ENCODE data around the gene ABTB2. TPM values are rescaled to one million over a fixed set of nuclear protein-coding genes. Genes with fewer than 3 reads are reported as not detected.

Gene ABTB2
- 9.9 and 12.4 TPM in 2 replicates for total RNA-seq (2014; rRNA removed; shearing (Covaris generic))
- 8.4 and 8.7 TPM in 2 replicates for polyA plus RNA-seq (2016; fragmentation: Nextera tagmentation; extraction: Ambion mirVana)

DNA sequence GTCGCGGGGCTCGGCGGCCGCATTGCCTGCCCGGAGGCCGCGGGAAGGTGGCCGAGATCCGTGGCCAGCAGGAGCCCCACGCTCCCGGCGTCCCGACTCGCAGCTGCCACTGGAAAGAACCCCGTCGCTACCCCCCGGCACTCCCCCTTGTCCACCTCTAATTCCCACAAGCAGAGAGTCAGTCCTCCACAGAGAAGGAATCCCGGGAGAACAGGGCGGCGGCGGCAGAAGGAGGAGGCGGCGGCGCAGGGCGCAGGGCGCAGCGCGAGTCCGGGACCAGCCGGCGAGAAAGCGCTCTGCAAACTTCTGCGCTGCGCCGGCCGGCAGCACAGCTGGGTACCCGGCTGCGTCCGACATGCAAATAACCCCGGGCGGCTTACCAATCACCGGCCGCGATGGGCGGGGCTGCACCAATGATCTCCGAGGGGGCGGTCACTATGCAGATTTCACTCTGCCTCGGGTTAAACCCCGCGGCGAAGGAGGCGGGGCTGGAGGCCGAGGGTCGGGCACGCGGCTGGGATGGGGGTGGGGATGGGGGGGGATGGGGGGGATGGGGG, at the start of gene ABTB2:
ABTB2 (minus strand) TSS at position 310 of the 557 bp plus-strand sequence.
- Histone ChIP-seq H3K36me3 (ENCODE audit: low read depth) (no peaks in the 10 kb centered on the region), H3K27me3 (replicated peaks; ENCODE audit: insufficient read depth) (no peaks in the 10 kb centered on the region), H3K9me2 (ENCODE audit: insufficient read depth) (no peaks in the 10 kb centered on the region), H3K4me1 (ENCODE audit: insufficient read depth) (peaks cover 16% of the 10 kb centered on the region), H3F3A (ENCODE audit: insufficient read depth) (no peaks in the 10 kb centered on the region), H2AFZ (peak within 1 kb of the TSS; percentile 70), H4K20me1 (ENCODE audit: insufficient read depth) (no peaks in the 10 kb centered on the region), H3K9ac (peak within 1 kb of the TSS; percentile 75), H3K27ac (peak within 1 kb of the TSS; percentile 32; the same call in 1 of the 2 replicates), H3K9me3 (ENCODE audit: low read depth) (no peaks in the 10 kb centered on the region), H3K4me2 (ENCODE audit: unreplicated experiment) (peak within 1 kb of the TSS; percentile 85), H3K79me2 (ENCODE audit: insufficient read depth) (peaks cover 42% of the 10 kb centered on the region), H3K4me3 (peak within 1 kb of the TSS; percentile 87)
- WGBS, 2 experiments (ENCODE audit: low coverage in 1 of 2, low lambda C conversion rate in 2 of 2, missing lambda C conversion rate in 2 of 2): 0 to 2% methylated on average over 41 to 57 of the region's 57 CpGs
- TF ChIP-seq EZH2phosphoT487 (IDR thresholded peaks at IDR 0.05; ENCODE audit: insufficient read depth, low read depth) (no peak), EZH2 (IDR thresholded peaks at IDR 0.05; ENCODE audit: insufficient read depth, poor library complexity, severe bottlenecking) (no peak)
- DNase-seq: peak; percentile 100
- in situ Hi-C loops (cut with MboI): loop anchor here (5.0 kb wide), 1 partner anchor 180 kb away; no protein-coding TSS in a partner anchor

DNA sequence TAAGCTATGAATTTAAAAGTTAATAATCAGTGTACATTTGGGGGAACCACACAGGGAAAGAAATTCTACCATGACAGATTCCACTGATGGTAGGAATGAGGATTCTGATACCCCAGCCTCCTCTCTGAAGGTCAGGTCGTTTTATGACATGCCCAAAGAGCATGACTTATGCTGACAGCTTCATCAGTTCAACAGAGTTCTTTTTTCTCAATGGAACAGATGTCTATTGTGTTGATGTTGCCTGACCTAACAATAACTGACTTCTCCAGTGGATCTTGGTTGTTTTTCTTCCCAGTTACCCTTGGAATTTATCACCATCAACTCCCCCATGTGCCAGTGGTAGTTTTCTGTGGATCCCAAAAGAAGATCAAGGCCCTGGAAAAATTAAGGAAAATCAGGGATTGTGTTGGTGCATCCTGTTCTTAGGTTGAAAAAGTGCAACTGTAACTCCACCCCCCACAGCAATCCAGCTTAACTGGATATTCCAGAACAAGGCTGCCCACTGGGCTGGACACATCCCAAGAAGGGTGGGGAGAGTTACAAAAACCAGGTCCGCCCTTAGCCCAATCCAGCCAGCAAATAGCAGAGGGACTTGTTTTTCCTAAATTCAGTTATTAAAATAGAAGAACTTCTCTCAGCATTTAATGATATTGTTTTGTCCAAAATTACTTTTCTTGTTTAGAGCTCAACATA, 49.5 kb upstream of the ABTB2 start:
- TF ChIP-seq EZH2 (IDR thresholded peaks at IDR 0.05; ENCODE audit: insufficient read depth, poor library complexity, severe bottlenecking) (no peak), EZH2phosphoT487 (IDR thresholded peaks at IDR 0.05; ENCODE audit: insufficient read depth, low read depth) (no peak)
- no peak for DNase-seq
- no peaks in the 10 kb centered on the region for H3F3A ChIP-seq (ENCODE audit: insufficient read depth)
- H3K4me2 ChIP-seq (ENCODE audit: unreplicated experiment): no peak overlapping the region
- H3K4me1 ChIP-seq (ENCODE audit: insufficient read depth): peaks cover 7% of the 10 kb centered on the region
- no peak overlapping the region for H3K9ac ChIP-seq
- H3K9me2 ChIP-seq (ENCODE audit: insufficient read depth): no peaks in the 10 kb centered on the region
- WGBS, 2 experiments (ENCODE audit: low coverage in 1 of 2, low lambda C conversion rate in 2 of 2, missing lambda C conversion rate in 2 of 2): 30 to 31% methylated on average over 2 of the region's 2 CpGs
- no peaks in the 10 kb centered on the region for H3K36me3 ChIP-seq (ENCODE audit: low read depth)
- H3K27ac ChIP-seq: no peak overlapping the region
- no peak overlapping the region for H2AFZ ChIP-seq
- no peak overlapping the region for H3K4me3 ChIP-seq
- no peaks in the 10 kb centered on the region for H4K20me1 ChIP-seq (ENCODE audit: insufficient read depth)
- H3K79me2 ChIP-seq (ENCODE audit: insufficient read depth): no peaks in the 10 kb centered on the region
- peaks cover 7% of the 10 kb centered on the region; the same call in 1 of the 2 replicates for H3K27me3 ChIP-seq (replicated peaks; ENCODE audit: insufficient read depth)
- no peaks in the 10 kb centered on the region for H3K9me3 ChIP-seq (ENCODE audit: low read depth)
- in situ Hi-C loops (cut with MboI): no loop called here

DNA sequence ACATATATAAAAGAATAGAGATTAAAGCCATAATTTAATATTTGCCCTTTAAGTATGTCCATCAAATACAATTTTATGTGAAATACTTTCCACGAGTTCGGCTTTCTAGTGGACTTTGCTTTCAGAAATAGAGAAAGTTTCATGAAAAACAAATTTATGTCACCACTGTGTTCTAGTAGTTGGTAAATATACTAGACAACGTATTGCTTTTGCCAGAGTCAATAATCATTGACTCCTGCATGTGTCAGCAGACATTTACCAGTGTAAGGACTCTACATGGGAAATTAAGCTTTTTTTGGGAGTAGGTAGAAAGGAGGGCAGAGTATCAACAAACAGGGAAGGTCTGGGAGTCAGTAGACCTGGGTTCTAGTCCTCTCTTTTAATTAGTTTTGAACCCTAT, 48.6 kb upstream of the ABTB2 start:
- no peaks in the 10 kb centered on the region for H3K36me3 ChIP-seq (ENCODE audit: low read depth)
- no peak for TF ChIP-seq EZH2phosphoT487 (IDR thresholded peaks at IDR 0.05; ENCODE audit: insufficient read depth, low read depth)
- no peak for TF ChIP-seq EZH2 (IDR thresholded peaks at IDR 0.05; ENCODE audit: insufficient read depth, poor library complexity, severe bottlenecking)
- H2AFZ ChIP-seq: no peak overlapping the region
- no peaks in the 10 kb centered on the region for H3K79me2 ChIP-seq (ENCODE audit: insufficient read depth)
- no peaks in the 10 kb centered on the region for H3K9me2 ChIP-seq (ENCODE audit: insufficient read depth)
- H3K4me3 ChIP-seq: no peak overlapping the region
- no peak overlapping the region for H3K27ac ChIP-seq
- no peaks in the 10 kb centered on the region for H3K9me3 ChIP-seq (ENCODE audit: low read depth)
- 35 to 36% methylated on average over 3 of the region's 3 CpGs for WGBS, 2 experiments (ENCODE audit: low coverage in 1 of 2, low lambda C conversion rate in 2 of 2, missing lambda C conversion rate in 2 of 2)
- H3K4me1 ChIP-seq (ENCODE audit: insufficient read depth): peaks cover 7% of the 10 kb centered on the region
- H3F3A ChIP-seq (ENCODE audit: insufficient read depth): no peaks in the 10 kb centered on the region
- H3K9ac ChIP-seq: no peak overlapping the region
- no peak for DNase-seq
- no peaks in the 10 kb centered on the region for H4K20me1 ChIP-seq (ENCODE audit: insufficient read depth)
- peaks cover 7% of the 10 kb centered on the region; the same call in 1 of the 2 replicates for H3K27me3 ChIP-seq (replicated peaks; ENCODE audit: insufficient read depth)
- in situ Hi-C loops (cut with MboI): no loop called here
- H3K4me2 ChIP-seq (ENCODE audit: unreplicated experiment): no peak overlapping the region

- no peaks in the 10 kb centered on the region for H3F3A ChIP-seq (ENCODE audit: insufficient read depth)
- H3K9me2 ChIP-seq (ENCODE audit: insufficient read depth): no peaks in the 10 kb centered on the region
- H3K9me3 ChIP-seq (ENCODE audit: low read depth): no peaks in the 10 kb centered on the region
- H3K4me3 ChIP-seq: peak overlapping the region; percentile 60
- no peaks in the 10 kb centered on the region for H4K20me1 ChIP-seq (ENCODE audit: insufficient read depth)
- H3K4me2 ChIP-seq (ENCODE audit: unreplicated experiment): peak overlapping the region; percentile 52
- in situ Hi-C loops (cut with MboI): no loop called here
- 3 to 12% methylated on average over 5 to 7 of the region's 7 CpGs for WGBS, 2 experiments (ENCODE audit: low coverage in 1 of 2, low lambda C conversion rate in 2 of 2, missing lambda C conversion rate in 2 of 2)
- DNase-seq: peak; percentile 91
- H3K27me3 ChIP-seq (replicated peaks; ENCODE audit: insufficient read depth): peaks cover 7% of the 10 kb centered on the region; the same call in 1 of the 2 replicates
- H3K36me3 ChIP-seq (ENCODE audit: low read depth): no peaks in the 10 kb centered on the region
- H2AFZ ChIP-seq: peak overlapping the region; percentile 10; the same call in 1 of the 2 replicates
- no peak overlapping the region for H3K27ac ChIP-seq
- no peaks in the 10 kb centered on the region for H3K79me2 ChIP-seq (ENCODE audit: insufficient read depth)
- H3K4me1 ChIP-seq (ENCODE audit: insufficient read depth): peaks cover 7% of the 10 kb centered on the region
- peak overlapping the region; percentile 50; the same call in 1 of the 2 replicates for H3K9ac ChIP-seq
- TF ChIP-seq EZH2 (IDR thresholded peaks at IDR 0.05; ENCODE audit: insufficient read depth, poor library complexity, severe bottlenecking) (no peak), EZH2phosphoT487 (IDR thresholded peaks at IDR 0.05; ENCODE audit: insufficient read depth, low read depth) (no peak)
Observed at GRCh38 chr11:34405079-34405858, 47.5 kb upstream of the ABTB2 start.

Data from GM23248 (cell line).